ENCODE data around the gene PLEKHB1.

PLEKHB1 gene

DNA sequence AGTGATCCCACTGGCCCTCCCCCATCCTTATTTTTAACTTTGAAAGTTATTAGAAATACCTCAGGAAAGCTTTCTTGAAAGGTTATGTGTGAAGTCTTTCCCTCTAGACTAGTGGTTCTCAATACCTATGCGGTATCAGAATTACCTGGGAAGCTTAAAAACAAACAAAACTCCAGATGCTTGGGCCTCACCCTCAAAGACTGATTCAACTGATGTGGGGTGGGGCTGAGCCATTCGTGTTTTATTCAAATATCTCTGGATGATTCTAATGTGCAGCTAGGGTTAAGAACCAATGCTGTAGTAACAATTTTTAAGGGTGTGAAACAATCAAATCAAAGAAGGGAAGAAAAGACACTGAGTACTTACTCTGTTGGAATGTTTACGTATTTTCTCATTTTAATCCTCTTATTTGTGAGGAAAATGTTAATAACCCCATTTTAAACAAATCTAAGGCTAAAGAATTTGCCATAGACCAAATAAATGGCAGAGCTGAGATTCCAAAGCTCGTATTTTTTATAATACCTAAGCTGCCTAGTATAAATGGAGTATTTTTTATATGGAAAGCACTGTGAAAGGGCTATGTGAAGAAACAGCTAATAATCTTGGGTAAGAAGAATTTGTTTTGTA is 47.6 kb downstream of the PLEKHB1 start:
- no peak for DNase-seq

DNA sequence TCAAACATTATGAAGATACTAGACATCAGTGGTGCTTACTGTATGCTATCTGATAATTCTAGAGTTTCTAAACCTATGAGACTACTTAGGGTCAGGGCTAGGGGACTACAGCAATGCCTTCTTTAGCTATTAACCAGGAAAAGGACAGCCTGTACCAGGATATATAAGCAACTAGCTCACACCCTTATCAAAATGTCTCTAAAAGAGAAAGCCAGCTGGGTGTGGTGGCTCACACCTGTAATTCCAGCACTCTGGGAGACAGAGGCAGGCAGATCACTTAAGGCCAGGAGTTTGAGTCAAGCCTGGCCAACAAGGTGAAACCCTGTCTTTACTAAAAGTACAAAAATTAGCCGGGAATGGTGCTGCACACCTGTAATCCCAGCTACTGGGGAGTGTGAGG is 58.7 kb downstream of the PLEKHB1 start:
- DNase-seq, result no peak

GRCh38 chr11:73710964-73711363 is 64.6 kb downstream of the PLEKHB1 start:
- no peak for DNase-seq
